ENCODE results near the gene CHMP4B. TPM values are rescaled to one million over a fixed set of nuclear protein-coding genes. Genes with fewer than 3 reads are reported as not detected.

Gene CHMP4B
- polyA plus RNA-seq, 1 donor: 66.9 TPM

DNA sequence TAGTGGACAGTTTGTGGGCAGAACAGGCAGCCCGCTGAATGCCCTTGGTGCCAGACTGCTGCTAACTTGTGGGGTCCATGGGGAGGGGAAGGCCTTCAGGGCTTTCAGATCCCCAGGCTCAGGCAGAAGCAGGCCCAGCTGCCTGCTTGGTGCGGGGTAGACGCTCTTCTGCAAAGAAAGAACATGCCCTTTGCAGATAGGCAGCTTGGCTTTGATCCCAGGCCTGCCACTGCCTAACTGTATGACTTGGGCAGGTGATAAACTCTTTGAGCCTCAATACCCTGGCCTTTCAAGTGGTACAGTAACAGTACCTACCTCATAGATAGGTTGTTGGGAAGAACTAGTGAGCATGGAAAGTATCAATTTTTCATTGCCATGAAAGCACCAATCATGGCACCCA, 28.4 kb downstream of the CHMP4B start:
- DNase-seq (ENCODE audit: low read depth): no peak

DNA sequence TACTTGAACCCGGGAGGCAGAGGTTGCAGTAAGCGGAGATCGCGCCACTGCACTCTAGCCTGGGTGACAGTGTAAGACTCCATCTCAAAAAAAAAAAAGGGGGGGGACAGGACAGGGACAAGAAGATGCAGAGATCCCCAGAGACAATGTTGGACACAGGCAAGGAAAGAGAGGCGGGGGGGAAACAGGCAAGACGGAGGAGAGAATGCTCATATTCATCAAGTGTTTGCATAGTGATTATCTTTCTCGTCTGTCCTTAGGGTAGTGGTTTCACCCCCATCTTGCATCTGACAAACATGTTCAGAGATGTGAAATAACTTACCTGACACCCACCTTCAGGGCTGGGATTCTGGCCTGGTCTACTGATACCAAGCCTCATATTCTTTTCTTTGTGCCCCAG, 29.0 kb downstream of the CHMP4B start:
- DNase-seq (ENCODE audit: low read depth): no peak

DNA sequence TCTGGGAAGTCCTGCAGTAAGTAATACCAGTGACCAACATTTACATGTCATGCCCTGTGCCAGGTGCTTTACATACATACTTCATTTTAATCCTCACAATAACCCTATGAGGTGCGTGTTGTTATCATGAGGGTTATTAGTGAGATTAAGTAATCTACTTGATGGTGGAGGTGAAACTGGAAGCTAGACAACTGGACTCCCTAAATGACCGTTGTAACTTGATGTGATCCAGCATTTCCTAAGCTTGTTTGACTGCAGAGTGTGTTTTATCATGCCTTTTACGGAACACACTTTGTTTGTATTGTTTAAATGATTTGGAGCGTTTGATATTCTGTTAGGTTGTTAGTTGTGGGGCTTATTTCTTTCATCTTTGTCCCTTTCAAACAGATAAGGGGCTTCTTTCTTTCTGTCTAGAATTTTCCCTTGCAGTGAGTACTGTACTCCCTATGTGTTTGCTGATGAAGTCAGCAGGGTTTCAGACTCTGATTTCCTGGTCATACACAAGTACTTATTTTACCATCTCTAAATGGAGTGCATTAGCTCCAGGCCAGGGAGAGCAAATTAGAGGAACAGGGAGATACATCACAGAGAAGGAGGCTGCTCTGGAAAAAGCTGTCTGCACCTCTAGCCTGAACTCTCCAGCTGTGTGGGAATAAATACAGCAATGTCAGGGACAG, 29.7 kb downstream of the CHMP4B start:
- DNase-seq (ENCODE audit: low read depth): no peak

DNA sequence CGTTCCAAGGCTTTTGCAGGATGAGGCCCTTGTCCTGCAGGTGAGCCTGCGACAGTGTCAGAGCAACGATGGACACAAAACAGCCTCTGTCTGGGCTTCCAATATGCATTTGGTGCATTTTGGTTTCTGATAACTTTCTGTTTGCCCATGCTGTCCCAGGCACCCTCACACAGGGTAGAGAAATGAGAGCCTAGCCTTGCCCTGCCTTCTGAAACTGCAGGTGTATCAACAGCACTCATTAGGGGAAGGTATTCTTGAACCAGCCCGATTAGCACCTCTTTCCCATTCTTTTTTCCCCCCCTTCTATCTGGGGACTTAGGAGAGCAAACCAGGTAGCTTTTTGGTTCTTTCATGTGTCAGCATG, 30.3 kb downstream of the CHMP4B start:
- DNase-seq (ENCODE audit: low read depth): no peak

DNA sequence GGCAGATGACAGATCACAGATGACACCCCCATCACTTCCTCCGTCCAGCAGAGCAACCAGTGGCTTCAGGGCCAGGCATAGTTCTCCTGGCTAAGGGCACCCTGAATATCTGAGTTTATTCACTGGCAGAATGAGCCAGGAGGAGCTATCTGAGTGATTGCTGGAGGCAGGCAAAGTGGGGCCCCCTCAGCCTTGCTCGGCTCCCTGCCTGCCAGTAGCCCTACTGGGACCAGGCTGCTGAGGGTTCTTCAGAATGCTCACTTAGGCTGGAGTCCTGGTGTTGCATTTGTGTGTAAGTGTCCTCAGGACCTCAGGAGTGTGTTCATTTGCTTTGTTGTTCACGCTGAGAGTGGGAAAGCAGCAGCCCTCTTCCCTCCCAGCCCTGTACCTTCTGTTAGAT, 31.2 kb downstream of the CHMP4B start:
- DNase-seq (ENCODE audit: low read depth): no peak

DNA sequence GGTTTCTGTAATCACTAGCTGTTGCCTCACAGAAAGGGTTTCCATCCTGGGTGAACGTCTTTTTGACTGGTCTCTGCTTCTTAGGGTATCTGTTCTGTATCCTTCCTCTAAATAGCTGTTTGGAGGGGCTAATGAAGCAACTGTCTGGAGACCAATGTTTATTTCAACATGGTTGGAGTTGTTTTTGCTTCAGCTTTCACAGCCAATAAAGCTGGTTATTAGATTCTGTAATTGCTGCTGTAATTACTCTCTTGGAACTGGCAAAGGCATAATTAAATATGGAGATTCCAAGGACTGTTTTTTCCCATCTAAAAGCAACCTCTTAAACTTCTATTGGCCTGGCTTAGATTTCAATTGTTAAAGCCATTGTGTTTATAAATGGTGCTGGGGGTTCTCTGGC, 31.9 kb downstream of the CHMP4B start:
- no peak for DNase-seq (ENCODE audit: low read depth)

DNA sequence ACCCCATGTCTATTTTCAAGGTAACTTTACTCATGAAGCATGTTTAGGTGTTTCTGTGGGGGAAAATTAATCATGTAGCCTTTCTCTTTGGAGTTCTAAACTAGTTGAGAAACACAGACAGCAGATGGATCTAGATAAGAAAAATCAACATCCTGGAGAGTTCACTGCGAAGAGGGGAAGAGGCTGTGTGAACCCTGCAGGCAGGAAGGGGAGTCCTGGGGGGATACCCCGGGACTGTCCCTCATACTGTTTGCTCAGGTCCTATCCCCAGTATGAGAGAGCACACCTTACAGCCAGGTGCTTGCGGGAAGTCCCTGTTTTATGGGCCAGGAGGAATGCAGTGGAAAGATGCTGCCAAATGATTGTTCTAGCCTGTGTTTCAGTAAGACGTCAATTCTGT, 32.7 kb downstream of the CHMP4B start:
- no peak for DNase-seq (ENCODE audit: low read depth)

DNA sequence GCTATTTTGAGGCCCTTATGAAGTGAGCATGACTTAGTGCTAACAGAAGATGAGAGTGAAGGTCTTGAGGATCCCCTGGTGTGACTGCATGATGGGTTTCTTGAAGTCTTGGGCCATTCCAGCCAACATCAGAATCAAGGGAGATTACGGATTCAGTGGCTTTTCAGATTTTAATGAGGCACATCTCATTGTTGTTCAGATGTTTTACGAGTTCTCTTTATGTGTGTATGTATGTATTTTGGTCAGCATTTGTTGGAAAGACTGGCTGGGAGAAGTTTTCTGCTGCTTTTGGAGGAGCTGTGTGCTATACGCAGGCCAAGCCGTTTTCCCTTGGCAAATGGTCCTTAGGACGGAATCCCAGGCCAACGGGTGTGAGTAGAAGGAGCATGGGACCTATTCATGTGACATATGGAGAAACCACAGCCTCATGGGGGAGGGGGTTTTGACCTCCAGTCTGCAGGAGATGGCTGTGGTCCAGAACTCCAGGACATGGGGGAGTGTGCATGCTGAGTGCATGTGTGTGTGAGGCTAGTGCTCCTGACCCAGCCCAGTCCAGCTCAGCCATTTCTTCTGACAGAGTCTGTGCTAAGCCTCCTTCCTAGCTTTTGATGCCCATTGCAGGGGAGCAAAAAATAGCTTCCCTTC, 35.3 kb downstream of the CHMP4B start:
- DNase-seq (ENCODE audit: low read depth): peak; percentile 26

DNA sequence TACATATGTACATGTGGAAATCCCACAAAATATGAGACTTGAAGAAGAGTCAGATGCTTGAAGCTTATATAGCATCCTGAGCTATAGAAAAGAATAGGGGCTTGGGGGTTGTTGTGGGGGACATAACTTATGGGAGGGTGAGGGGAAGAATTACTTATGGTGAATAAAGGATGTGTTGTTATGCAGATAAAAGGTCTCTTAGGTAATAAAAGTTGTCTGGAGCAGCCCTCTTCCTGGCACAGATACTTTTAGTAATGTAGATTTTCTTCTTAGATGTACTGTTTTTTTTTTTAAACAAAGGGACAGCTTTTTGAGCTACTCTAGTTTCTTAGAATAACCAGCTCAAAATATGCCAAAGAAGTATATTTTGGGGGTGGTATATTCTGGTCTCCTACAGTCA, 35.9 kb downstream of the CHMP4B start:
- no peak for DNase-seq (ENCODE audit: low read depth)

DNA sequence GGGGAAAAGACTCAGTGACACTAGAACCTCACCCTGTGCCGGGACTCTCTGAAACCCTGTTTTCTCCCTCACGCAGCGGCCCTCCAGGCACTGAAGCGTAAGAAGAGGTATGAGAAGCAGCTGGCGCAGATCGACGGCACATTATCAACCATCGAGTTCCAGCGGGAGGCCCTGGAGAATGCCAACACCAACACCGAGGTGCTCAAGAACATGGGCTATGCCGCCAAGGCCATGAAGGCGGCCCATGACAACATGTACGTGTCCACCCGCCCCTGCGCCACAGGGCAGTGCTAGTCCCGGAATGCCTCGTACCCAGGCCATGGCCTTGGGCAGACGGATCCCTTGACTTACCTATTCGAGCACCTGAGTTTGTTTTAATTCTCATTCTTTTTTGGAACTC, 37.2 kb downstream of the CHMP4B start:
- DNase-seq (ENCODE audit: low read depth): no peak

DNA sequence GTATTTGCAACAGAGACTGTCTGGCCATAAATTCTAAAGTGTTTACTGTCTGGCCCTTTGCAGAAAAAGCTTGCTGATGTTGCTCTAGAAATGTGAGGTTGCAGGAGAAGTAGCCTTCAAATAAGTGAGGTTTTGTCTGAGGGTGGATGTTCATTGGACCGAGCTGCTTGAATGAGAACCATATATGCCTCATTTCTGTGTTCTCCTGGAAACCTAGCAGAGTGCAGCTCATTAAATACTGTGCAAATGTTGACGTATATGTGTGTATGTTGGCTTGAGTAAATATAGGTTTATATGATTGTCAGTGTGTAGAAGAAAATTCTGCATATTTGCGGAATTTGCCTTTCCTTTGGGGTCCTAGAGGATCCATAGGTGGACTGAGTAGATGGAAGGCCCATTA, 39.0 kb downstream of the CHMP4B start:
- DNase-seq (ENCODE audit: low read depth): no peak

DNA sequence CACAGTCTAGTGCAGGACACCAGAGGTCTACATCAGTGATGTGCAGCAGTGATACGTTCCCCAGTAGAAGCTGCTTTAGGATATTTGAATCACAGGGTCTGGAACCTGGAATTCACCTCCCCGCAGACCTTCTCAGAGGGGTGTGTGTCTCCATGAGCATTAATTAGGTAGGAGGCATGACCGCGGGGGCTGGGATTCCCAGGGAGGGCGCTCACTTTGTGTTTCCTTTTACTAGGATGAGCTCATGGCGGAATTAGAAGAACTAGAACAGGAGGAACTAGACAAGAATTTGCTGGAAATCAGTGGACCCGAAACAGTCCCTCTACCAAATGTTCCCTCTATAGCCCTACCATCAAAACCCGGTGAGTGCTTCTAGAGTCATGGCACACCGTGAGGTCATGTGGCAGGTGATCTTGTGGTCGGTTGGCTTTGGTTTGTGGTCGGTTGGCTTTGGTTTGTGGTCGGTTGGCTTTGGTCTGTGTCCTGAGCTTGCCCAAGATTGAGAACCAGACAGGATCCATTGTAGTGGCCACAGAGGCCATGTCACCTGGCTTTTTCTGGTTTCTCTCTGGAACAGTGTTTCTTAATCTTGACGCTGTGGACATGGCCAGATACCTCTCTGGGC, 40.8 kb downstream of the CHMP4B start:
- DNase-seq (ENCODE audit: low read depth): no peak

DNA sequence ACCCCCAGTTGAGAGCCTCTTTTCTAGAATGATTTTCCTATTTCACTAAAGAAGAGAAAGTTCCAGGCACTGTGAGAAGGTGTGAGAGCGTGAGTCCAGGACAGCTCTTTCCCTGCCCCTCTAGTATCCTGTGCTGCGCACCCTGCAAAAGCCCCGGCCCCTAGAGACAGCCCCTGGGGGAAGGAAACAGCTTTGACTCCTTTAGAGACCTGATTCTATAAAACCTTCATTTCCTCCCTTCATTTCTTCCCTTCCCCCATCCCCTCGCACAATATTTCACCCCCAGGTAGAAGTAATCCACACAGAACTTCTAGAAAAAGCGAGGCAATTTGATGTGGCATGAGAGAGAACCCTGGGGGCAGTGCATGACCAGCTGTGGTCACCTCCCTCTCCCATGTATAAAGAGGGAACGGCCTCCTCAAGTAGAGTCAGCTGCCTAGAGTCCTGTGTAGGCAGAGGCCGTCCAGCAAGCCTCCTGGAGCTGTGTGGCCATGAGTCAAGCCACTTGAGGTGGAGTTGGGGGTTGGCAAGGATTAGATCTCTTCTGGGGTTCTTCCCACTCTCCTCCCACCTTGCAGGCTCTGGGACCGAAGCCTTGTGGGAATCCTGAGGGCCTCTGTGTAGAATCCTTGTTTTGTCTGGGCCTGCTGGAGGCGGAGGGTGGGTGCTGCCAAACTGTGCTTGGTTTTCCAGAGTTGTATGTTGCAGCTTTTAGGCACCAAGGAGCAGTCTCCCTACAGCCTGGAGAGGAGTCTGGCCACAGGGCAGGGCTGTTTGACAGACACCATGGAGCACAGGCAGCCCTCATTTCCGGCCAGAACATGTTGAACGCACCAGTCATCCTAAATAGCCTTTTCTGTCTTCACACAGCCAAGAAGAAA, 41.7 kb downstream of the CHMP4B start:
- DNase-seq (ENCODE audit: low read depth): no peak

DNA sequence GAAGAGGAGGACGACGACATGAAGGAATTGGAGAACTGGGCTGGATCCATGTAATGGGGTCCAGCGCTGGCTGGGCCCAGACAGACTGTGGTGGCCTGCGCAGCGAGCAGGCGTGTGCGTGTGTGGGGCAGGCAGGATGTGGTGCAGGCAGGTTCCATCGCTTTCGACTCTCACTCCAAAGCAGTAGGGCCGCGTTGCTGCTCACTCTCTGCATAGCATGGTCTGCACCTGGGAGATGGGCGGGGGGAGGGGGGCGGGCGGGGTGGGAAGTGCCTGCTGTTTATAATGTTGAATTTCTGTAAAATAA, 42.3 kb downstream of the CHMP4B start:
- no peak for DNase-seq (ENCODE audit: low read depth)

DNA sequence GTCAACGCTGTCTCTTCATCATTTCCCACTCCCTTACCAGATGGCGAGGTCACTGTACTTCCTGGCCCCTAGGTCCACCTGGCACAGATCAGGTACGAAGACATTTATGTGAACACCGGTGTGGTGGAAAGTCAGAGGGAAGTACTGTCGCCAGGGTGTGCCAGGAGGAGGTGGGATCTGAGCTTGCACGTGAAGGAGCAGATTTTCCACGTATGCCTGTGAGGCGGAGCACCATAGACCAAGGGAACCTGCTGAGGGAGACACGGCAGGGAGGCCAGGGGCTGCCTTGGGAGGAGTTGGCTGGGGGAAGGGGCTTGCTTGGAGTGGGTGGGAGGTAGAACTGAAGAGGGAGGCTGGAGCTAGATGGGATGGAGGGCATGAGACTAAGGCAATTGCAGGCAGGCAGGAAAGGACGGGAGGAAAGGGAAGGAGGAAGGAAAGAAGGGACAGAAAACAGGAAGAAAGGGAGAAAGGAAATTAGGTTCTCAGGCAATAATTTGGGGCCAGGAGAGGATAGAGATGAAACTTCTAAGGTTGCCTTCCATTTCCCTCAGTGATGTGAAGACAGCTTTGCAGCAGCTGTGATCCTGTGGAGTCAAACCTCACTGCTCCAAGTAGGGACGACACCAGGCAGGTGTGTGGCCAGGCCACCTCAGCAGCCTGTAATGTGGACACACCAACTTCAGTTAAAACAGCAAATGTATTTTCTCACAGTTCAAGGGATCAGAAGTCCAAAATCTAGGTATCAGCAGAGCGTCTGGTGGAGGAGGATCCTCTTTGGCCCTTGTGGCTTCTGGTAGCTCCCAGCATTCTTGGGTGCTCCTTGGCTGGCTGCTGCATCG, 46.8 kb downstream of the CHMP4B start:
- no peak for DNase-seq (ENCODE audit: low read depth)

DNA sequence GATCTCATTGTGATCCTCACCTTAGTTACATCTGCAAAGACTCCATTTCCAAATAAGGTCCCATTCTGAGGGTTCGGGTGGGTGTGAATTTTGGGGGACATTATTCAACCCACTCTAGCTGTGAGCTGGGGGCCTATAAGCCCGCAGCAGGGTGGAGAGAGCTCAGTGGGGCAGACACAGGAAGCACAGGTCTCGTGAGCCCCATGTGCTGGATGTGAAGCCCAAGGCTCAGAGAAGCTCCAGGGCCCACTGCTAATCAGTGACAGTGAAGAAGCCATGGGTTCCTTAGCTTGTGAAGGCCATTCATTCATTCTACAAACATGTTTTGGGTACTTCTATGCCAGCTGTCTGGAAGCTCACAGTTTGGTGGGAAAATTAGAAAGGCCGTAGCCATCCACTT, 47.5 kb downstream of the CHMP4B start:
- no peak for DNase-seq (ENCODE audit: low read depth)

DNA sequence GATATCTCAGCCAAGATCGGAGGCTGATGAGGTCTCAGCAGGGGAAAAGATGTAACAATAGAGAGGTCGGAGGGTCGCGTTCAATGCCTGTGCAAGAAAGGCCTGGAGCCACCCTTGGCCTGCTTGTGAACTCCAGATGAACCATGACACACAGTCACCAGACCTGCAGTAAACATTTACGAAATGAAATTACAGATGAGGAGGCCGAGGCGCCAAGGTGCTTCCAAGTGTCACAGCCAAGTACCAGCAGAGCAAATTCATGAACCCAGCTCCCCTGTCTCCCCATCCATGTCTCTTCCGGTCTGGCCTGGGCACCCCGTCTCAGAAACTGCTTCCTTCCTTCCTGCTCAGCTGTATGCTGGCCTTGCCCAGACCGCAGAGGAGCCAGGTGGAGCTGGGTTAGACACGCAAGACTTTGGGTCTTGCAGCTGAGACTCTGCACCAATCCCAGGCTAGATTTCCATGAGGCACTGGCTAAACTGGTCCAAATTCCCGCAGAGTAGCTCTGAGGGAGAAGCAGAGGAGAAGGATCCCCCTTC, 48.1 kb downstream of the CHMP4B start:
- no peak for DNase-seq (ENCODE audit: low read depth)

DNA sequence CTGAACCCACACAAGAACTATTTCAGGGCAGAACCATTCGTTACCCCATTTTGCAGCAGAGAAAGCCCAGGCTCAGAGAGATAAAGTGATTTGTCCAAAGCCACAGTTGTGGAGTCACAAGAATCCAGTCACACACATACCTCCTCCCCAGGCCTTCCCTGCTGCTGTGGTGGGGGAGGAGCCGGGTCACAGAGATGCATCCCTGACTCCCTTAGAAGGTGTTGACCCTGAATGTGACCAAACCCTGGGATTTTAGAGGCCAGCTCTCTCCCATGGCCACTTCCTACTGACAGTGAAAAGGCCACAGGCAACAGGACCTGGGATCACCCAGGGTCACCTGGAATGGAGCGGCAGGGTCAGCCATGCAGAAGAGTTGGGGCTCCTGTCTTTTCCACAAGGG, 48.6 kb downstream of the CHMP4B start:
- no peak for DNase-seq (ENCODE audit: low read depth)

DNA sequence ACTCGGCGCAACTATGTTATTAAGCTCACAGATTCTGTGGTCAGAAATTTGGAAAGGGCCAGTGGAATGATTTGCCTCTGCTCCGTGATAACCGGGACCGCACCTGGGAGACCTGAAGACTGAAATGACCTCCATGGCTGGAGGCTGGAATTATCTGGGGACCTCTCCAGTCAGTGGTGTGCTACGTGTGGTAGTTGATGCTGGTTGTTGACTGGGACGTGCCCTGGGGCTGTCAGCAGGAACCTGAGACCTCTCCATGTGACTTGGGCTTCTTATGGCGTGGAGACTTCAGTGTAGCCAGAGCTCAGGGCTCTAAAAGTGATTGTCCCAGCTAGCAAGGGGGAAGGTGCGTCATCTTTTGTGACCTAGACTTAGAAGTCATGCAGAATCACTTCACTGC, 50.3 kb downstream of the CHMP4B start:
- DNase-seq (ENCODE audit: low read depth): no peak

DNA sequence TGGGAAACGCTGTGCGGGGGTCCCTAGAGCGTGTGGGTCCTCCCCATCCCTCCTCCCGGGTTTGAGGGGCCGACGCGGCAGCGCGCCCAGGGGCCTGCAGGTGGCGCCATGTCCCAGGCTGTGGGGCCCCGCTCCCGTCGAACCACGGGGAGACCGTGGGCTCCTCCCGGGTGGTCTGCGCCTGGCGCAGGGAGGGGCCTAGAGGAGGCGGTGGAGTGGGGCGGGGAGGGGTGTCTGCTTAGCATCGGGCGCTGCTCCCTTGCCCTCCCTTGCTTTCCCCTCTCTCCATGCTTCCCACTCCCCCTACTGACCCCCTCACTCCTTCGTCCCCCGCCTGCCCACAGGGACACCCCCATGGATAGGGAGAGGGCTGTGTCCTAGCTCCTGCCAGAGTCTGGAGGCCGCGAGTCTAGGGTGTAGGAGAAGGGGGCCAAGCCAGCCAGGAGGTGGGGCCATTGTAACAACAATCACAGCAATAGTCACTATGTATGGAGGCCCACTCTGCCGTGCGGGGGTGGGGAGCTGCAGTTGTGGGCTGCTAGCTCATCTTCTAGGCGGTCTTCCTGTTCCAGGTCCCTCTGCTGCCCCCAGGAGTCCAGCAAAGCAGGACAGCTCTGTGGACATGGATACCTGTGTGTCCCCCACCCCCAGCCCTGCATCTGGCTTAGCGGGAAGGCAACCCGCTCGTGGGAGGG, 51.7 kb downstream of the CHMP4B start:
- DNase-seq (ENCODE audit: low read depth): peak; percentile 29

All from forelimb muscle (tissue), 1 donor.